Measurements from ENCODE around the gene HOXD11.

HOXD11 gene

GRCh38 chr2:176124110-176124946, 17.2 kb downstream of the HOXD11 start:
- Histone ChIP-seq H3K9me3 (no peaks in the 10 kb centered on the region), H3K4me3 (ENCODE audit: low read depth in 1 of 2, low read length in 1 of 2) (no peak overlapping the region), H3K27ac (no peak overlapping the region), H3K36me3 (no peaks in the 10 kb centered on the region), H3K4me1 (ENCODE audit: control insufficient read depth in 1 of 2, insufficient read depth in 1 of 2, low read depth in 1 of 2, low read length in 1 of 2) (peaks cover 10 to 23% of the 10 kb centered on the region in 2 experiments), H3K27me3 (peaks cover 100% of the 10 kb centered on the region)
- no peak for TF ChIP-seq CTCF (IDR thresholded peaks at IDR 0.05)

DNA sequence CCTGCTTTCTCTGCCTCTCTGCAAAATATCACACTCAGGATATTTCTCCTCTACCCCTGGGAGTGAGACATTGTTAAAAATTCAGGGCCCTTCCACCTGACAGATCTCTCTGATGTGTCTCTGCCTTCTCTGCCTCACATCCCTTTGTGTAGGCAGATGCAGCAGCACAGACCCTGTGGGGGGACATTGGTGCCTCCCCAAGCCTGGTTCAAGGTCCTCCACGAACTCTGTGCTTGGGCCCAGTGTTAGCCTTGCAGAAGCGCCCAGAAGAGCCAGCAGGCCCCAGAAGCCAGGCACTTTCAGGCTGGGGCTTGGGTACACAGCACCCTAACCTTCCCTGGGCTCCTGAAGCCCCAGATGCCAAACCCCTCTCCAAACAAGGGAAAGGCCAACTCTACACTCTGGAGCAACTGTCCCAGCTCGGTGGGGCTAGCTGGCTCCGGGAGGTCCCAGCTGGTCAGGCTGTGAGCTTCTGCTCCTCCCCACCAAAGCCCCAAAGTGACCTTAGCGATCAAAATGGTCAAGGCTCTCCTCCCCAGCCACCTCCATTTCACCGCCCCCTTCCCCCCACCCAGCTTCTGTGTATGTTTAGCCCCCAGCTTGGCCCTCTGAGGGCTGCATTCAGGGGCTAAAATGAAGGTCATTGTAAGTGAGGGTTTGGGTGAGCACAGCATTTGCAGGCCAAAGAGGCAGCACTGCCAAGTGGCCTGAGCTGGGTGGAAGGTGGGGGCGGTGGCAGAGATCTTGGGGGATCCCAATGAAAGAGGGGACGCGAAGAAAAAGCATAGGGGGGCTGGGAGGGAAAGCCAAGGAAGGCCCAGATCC, 18.1 kb downstream of the HOXD11 start:
- no peaks in the 10 kb centered on the region for H3K9me3 ChIP-seq
- H3K4me1 ChIP-seq (ENCODE audit: control insufficient read depth in 1 of 2, insufficient read depth in 1 of 2, low read depth in 1 of 2, low read length in 1 of 2): peaks cover 11 to 30% of the 10 kb centered on the region in 2 experiments
- H3K27me3 ChIP-seq: peaks cover 100% of the 10 kb centered on the region
- no peaks in the 10 kb centered on the region for H3K36me3 ChIP-seq
- H3K4me3 ChIP-seq (ENCODE audit: low read depth in 1 of 2, low read length in 1 of 2): no peak overlapping the region
- no peak for TF ChIP-seq CTCF (IDR thresholded peaks at IDR 0.05)
- no peak overlapping the region for H3K27ac ChIP-seq

DNA sequence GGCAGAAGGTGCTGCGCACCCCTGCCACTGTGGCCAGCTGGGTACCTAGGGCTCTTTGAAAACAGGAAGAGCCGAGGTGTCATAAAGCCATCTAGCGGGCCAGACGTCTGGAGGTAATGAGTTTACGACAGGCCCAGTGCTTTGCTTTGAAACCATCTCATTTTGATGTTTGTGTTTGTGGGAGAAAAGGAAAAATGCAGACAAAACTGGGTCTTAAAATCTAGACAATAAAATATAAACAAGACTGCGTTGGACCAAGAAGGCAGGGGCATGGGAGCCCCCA, 18.6 kb downstream of the HOXD11 start:
- peaks cover 11 to 36% of the 10 kb centered on the region in 2 experiments for H3K4me1 ChIP-seq (ENCODE audit: control insufficient read depth in 1 of 2, insufficient read depth in 1 of 2, low read depth in 1 of 2, low read length in 1 of 2)
- TF ChIP-seq CTCF (IDR thresholded peaks at IDR 0.05): no peak

GRCh38 chr2:176126929-176127773, 20.1 kb downstream of the HOXD11 start:
- H3K27ac ChIP-seq: no peak overlapping the region
- peaks cover 100% of the 10 kb centered on the region for H3K27me3 ChIP-seq
- H3K4me3 ChIP-seq (ENCODE audit: low read depth in 1 of 2, low read length in 1 of 2): no peak overlapping the region
- no peaks in the 10 kb centered on the region for H3K9me3 ChIP-seq
- TF ChIP-seq CTCF (IDR thresholded peaks at IDR 0.05): peak; percentile 73
- peaks cover 15 to 37% of the 10 kb centered on the region in 2 experiments for H3K4me1 ChIP-seq (ENCODE audit: control insufficient read depth in 1 of 2, insufficient read depth in 1 of 2, low read depth in 1 of 2, low read length in 1 of 2)
- no peaks in the 10 kb centered on the region for H3K36me3 ChIP-seq

More for the DNA sequence above, 18.6 kb downstream of the HOXD11 start:
- H3K27ac ChIP-seq: no peak overlapping the region
- no peaks in the 10 kb centered on the region for H3K9me3 ChIP-seq
- H3K36me3 ChIP-seq: no peaks in the 10 kb centered on the region
- H3K4me3 ChIP-seq (ENCODE audit: low read depth in 1 of 2, low read length in 1 of 2): no peak overlapping the region
- H3K27me3 ChIP-seq: peaks cover 100% of the 10 kb centered on the region

DNA sequence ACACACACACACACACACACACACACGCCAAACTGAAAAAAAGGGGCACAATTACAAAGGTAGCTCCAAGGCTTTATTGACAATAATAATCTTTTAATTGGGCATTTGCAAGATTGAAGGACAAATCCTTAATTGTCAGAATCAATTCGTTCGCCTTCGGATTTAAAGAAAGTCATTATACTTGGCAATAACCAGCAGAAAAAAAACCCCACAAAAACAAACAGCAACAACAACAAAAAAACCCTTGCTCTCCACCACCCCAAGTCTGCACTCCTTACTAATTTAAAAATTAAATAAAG, 20.6 kb downstream of the HOXD11 start:
- Histone ChIP-seq H3K36me3 (no peaks in the 10 kb centered on the region), H3K27me3 (peaks cover 100% of the 10 kb centered on the region), H3K9me3 (no peaks in the 10 kb centered on the region), H3K4me1 (ENCODE audit: control insufficient read depth in 1 of 2, insufficient read depth in 1 of 2, low read depth in 1 of 2, low read length in 1 of 2) (peaks cover 19 to 36% of the 10 kb centered on the region in 2 experiments), H3K27ac (no peak overlapping the region), H3K4me3 (ENCODE audit: low read depth in 1 of 2, low read length in 1 of 2) (no peak overlapping the region)
- no peak for TF ChIP-seq CTCF (IDR thresholded peaks at IDR 0.05)
